Activated CD4-positive, alpha-beta T cell treated with anti-CD3 and anti-CD28 coated beads, Interleukin-2, amount 50 U/mL, for 16 hours (primary cell): ENCODE measurements around the gene CEACAM7.

ENCODE experiments used
- DNase-seq: peaks from one replicate; pipeline ENCODE4 v3.0.0-alpha.2; 2020

Gene CEACAM7

GRCh38 chr19:41646589-41647204 lies 41.4 kb downstream of the CEACAM7 start:
- peak; percentile 44 for DNase-seq

DNA sequence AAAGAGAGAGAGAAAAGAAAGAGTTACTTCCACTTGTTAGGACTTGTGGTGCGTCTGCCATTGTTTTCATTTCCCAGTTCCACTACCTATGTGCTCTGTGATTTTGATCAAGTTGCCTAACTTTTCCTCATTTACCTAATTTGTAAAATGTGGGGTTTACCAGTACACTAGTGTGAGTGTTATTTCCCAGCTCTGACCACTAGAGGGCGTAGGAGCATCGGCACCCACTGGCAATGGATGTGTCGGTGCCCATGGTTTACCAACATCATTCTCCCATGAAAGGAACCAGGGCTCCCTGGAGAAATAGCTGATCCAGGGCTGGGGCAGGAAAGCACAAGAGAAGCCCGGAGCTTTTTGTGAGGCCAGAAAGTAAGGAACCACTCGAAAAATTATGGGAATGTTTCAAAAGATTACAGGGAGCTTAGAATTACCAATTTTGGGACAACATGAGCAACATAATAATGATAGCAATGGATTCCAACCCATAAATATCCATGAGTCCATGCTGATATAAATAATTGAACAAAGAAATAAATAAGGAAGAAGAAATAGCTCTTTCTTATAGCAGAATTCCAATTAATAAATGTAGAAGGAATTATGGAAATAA lies 46.1 kb downstream of the CEACAM7 start:
- peak; percentile 73 for DNase-seq

- no peak for DNase-seq
These were observed 49.4 kb downstream of the CEACAM7 start for GRCh38 chr19:41638641-41639081.

- DNase-seq: no peak
These were observed 50.6 kb downstream of the CEACAM7 start for GRCh38 chr19:41637484-41637883.

GRCh38 chr19:41627966-41628675 lies 59.9 kb downstream of the CEACAM7 start:
- no peak for DNase-seq

DNA sequence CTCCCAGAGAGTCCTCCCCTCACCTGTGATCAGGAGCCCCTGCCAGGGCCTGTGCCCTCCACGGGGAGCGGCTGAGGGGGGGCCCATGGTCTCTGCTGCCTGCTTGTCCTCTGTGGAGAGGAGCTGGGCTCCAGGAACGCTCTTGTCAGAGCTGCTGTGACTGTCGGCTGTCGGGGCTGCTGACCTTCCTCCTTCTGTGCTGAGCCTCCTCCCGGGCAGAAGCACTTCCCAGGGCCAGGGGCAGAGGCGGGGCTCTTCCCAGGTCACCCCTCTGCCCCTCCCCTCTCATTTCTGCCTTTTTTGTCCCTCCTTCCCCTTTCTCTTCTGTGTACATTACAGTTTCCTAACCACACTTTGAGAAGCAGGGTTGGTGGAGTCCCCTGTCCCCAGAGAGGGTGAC lies 61.2 kb downstream of the CEACAM7 start, which contains the start of gene CEACAM4:
TSS of gene CEACAM4 (minus strand) at position 198 of the 400 bp plus-strand sequence. CDS start at position 87, 111 bp downstream.
- DNase-seq: no peak

DNA sequence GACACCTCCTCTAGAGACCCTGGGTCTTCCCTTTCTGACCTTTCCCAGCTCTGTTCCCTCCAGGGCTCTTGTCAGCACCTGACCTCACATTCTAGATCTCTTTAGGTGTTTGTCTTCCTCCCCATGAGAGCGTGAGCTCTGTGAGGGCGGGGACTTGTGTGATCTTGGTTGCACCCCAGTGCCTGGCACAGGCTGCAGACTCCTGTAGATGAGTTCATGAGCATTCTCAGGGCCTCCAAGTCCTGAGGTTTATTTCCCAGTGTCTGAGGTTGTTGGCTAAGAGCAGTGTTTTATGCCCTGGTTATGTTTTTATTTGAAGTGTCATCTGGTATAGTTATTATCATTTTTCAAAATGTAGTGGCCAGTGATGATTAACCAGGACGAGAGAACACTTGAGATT lies 61.8 kb downstream of the CEACAM7 start:
- DNase-seq: no peak

- DNase-seq: no peak
These were observed 63.1 kb downstream of the CEACAM7 start for GRCh38 chr19:41624937-41625336.

GRCh38 chr19:41624515-41624914 lies 63.6 kb downstream of the CEACAM7 start:
- no peak for DNase-seq

DNA sequence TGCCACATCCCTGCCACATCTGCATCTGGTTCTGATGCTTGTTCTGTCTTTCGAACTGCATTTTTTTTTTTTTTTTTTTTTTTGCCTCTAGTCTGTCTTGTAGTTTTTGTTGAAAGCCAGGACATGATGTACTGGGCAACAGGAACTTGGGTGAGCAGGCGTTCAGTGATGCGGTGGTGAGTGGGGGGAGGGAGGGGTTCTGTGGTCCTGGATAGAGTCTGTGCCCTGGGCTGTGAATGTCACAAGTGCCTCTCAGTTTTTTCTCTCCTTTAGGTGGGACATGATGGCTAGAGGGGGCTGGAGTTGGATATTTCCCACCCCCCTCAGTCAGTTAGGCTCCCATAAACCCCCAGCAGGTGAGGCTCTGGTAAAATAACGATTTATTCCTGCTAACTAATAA lies 64.7 kb downstream of the CEACAM7 start:
- DNase-seq: no peak
